Skeletal muscle satellite cell (primary cell): ENCODE data around the gene NSA2. TPM values are rescaled to one million over a fixed set of nuclear protein-coding genes. Genes with fewer than 3 reads are reported as not detected.

Experiments used
- H3K27me3 ChIP-seq: 2 replicates; pipeline ENCODE4 v1.7.0; 2013; ENCODE audit warnings: low read length; ENCODE audit not compliant: control insufficient read depth, insufficient read depth
- H3K36me3 ChIP-seq: 2 replicates; pipeline ENCODE4 v1.7.0; 2013; ENCODE audit warnings: mild to moderate bottlenecking, control low read depth, low read length; ENCODE audit not compliant: insufficient read depth
- H3K4me1 ChIP-seq: 2 replicates; pipeline ENCODE4 v1.7.0; 2013; ENCODE audit warnings: low read length; ENCODE audit not compliant: control insufficient read depth, insufficient read depth
- H3K4me2 ChIP-seq: 2 replicates; pipeline ENCODE4 v1.7.0; 2013; ENCODE audit warnings: mild to moderate bottlenecking, low read length
- H3K4me3 ChIP-seq: 2 replicates; pipeline ENCODE4 v1.7.0; 2013; ENCODE audit warnings: low read length
- H3K9ac ChIP-seq: 2 replicates; pipeline ENCODE4 v1.7.0; 2013; ENCODE audit warnings: mild to moderate bottlenecking, low read depth, low read length, moderate library complexity
- H3K9me3 ChIP-seq: replicated peaks from 2 replicates; pipeline ENCODE4 v1.7.0; 2013; ENCODE audit warnings: mild to moderate bottlenecking, control low read depth, low read length
- small RNA-seq: library from RNA; depleted of rRNA; stranded (forward); fragments of <200 nt; gene quantifications from one replicate; pipeline ENCODE3, GENCODE V24; 2012

Gene NSA2

DNA sequence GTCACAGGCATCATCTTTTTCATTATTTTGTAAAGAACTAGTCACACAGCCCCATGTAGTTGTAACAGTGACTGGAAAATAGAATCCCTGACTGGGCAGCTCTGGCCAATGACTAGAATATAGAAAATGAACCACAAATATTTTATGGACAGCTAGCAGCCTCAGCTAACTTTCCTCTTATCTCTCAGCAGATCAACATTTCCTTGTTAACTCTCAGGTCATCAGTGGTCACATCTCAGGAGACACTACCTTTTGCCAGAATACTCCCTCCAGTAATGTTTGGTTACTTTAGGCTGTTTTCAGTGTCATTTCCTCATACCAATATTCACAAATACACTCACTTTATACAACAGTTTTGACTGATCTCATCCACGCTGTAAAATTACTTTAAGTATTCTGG is 55.2 kb downstream of the NSA2 start:
- no peaks in the 10 kb centered on the region for H3K36me3 ChIP-seq
- H3K4me2 ChIP-seq, result no peak overlapping the region
- H3K4me3 ChIP-seq, result no peak overlapping the region
- no peaks in the 10 kb centered on the region for H3K4me1 ChIP-seq
- no peaks in the 10 kb centered on the region for H3K27me3 ChIP-seq
- H3K9me3 ChIP-seq, result no peaks in the 10 kb centered on the region
- no peak overlapping the region for H3K9ac ChIP-seq

DNA sequence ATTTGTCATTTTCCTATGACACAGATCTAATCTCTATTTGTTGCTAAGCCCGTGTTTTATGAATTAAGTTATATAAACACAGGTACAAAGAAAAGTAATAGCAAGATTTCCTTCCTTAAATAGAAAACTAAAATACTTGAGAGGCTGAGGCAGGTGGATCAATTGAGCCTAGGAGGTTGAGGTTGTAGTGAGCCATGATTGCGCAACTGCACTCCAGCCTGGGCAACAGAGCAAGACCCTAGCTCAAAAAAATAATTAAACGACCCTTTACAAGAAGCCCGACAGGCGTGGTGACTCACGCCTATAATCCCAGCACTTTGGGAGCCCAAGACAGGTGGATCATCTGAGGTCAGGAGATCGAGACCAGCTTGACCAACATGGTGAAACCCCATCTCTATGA is 62.4 kb downstream of the NSA2 start:
- Histone ChIP-seq H3K27me3 (no peaks in the 10 kb centered on the region), H3K36me3 (no peaks in the 10 kb centered on the region), H3K9me3 (no peaks in the 10 kb centered on the region), H3K4me3 (no peak overlapping the region), H3K4me2 (no peak overlapping the region), H3K4me1 (no peaks in the 10 kb centered on the region), H3K9ac (no peak overlapping the region)

Small RNA genes within 50 kb of the gene (small RNA-seq; reads per million reads assigned to genes)
- gene RNU6-658P, result not detected
